Pancreas (tissue), 10 donors: ENCODE measurements around the gene PPDPF. TPM values are rescaled to one million over a fixed set of nuclear protein-coding genes. Genes with fewer than 3 reads are reported as not detected.

Experiments used
- ATAC-seq, 4 donors: fragments of 200-7000 bp; cut with Tn5 transposase; one replicate each; pipeline versions ENCODE4 v1.8.0 to v1.9.1; 2020; ENCODE audit warnings: mild to moderate bottlenecking in 4 of 4, moderate library complexity in 4 of 4
- DNase-seq, 6 donors: peaks; one replicate each; pipeline ENCODE4 v3.0.0-alpha.2; 2020
- FAIRE-seq: peaks from 2 replicates; lab custom pipeline; 2012; peaks lifted over from hg19 to GRCh38; lab: Jason Lieb, UNC
- H3K27ac ChIP-seq, 4 donors: fragments of 200-600 bp; sonication (generic); 1 replicate in 3 of 4; 2 replicates in 1 of 4; pipeline versions ENCODE4 v1.5.0 to v1.8.0; 2020
- H3K27me3 ChIP-seq, 4 donors: fragments of 200-600 bp; one replicate each; pipeline ENCODE4 v1.8.0; 2021
- H3K36me3 ChIP-seq, 3 donors: fragments of 200-600 bp; sonication (generic) in 1 of 3; one replicate each; pipeline versions ENCODE4 v1.5.0 to v1.8.0; 2020 to 2021
- H3K4me1 ChIP-seq, 3 donors: fragments of 200-600 bp; one replicate each; pipeline ENCODE4 v1.8.0; 2021
- H3K4me3 ChIP-seq, 4 donors: fragments of 200-600 bp; sonication (generic) in 2 of 4; one replicate each; pipeline versions ENCODE4 v1.5.0 to v1.8.0; 2020 to 2021
- H3K9me3 ChIP-seq, 4 donors: fragments of 200-600 bp; one replicate each; pipeline ENCODE4 v1.8.0; 2021
- CTCF ChIP-seq, 4 donors: fragments of 200-600 bp; sonication (generic) in 3 of 4; IDR thresholded peaks; one replicate each; pipeline versions ENCODE4 v1.5.0 to v1.8.0; 2021; ENCODE audit warnings: antibody characterized with exemption in 4 of 4
- WGBS, 2 donors: extraction: QIAGEN DNeasy Blood & Tissue Kit; methylation state at CpG; one replicate each; pipeline ENCODE4 v1.1.7; 2013; 5-methylcytosine and 5-hydroxymethylcytosine counted together
- intact Hi-C, 3 donors: fragments of 100-400 bp; cut with DNase I; formaldehyde crosslinking; loops; one replicate each; pipeline versions ENCODE4 v1.11.1 to v1.14.2; 2022
- polyA plus RNA-seq, 2 donors: library from polyadenylated mRNA; stranded (reverse); fragments of 200-250 nt; gene quantifications; one replicate each; pipeline ENCODE4 v1.2.3, GENCODE V29; 2013
- total RNA-seq, 6 donors: library from RNA; stranded (reverse); fragmentation: NEBNext Ultra II Directional in 4 of 6; extraction: Animal tissue kit (Norgen Biotek cat#: 25700) in 4 of 6; gene quantifications; one replicate each; pipeline versions ENCODE4 v1.2.1 to v1.2.4, GENCODE V29; 2021 to 2023
- donor health status: healthy with polysubstance abuse.
- donor health status: DM: no; HTN: no; CAD: no; lungs with moderate emphysema.
- donor health status: DM: no; HTN: no; CAD: no.
- donor health status: control.
- donor health status: control.
- donor health status: Bipolar disorder and iron deficiency.
- donor health status: DM: yes; HTN: yes; CAD: no.
- donor health status: DM: no; HTN: no; CAD: no.
- donor health status: DM: no; HTN: no; CAD: no.
- donor health status: DM: yes; HTN: yes; CAD: no.

The PPDPF gene
- total and polyA plus RNA-seq, 8 donors = 77.7 to 224 (median 155) TPM

DNA sequence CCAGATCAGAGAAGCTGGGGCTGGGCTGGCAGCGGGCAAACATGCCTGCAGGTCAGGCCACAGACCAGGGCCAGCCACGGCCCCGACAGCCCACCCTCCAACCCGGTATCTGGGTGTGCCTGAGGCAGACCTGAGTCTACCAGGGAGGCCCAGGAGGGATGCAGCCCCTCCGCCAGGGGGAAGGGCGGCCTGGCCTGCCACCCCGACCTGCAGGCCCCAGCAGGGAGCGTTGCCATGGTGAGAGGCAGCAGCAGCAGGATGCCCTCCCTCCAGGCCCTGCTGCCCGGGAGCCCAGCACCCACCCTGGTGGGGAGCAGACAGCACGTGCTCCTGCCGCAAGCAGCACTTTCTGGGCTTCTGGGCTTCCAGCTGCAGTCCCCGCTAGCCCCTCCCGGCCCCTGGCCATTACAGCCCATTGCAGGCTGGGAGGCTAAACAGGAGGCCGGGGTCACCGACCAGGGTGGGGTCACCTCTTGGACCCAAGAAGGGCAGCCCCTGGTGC, 17.8 kb upstream of the PPDPF start:
- intact Hi-C loops = no loop called here
- WGBS, 2 donors = 56 to 62% methylated on average over 13 to 15 of the region's 15 CpGs
- FAIRE-seq (no peak), DNase-seq (no peak), ATAC-seq (peak in 2 of 4 donors; percentile 18 to 28)
- Histone ChIP-seq H3K27me3 (no peaks in the 10 kb centered on the region), H3K27ac (no peak overlapping the region), H3K4me3 (no peak overlapping the region), H3K36me3 (no peaks in the 10 kb centered on the region), H3K9me3 (no peaks in the 10 kb centered on the region), H3K4me1 (no peaks in the 10 kb centered on the region)
- TF ChIP-seq CTCF (IDR thresholded peaks at IDR 0.05) = no peak

GRCh38 chr20:63503524-63503923, 17.0 kb upstream of the PPDPF start:
- H3K27me3 ChIP-seq = no peaks in the 10 kb centered on the region
- H3K36me3 ChIP-seq = no peaks in the 10 kb centered on the region
- no peak for FAIRE-seq
- 47% methylated on average over 7 of the region's 7 CpGs for WGBS, 2 donors
- no peak overlapping the region for H3K27ac ChIP-seq
- peak in 1 of 6 donors; percentile 23 for DNase-seq
- H3K4me1 ChIP-seq = no peaks in the 10 kb centered on the region
- ATAC-seq = no peak
- intact Hi-C loops = no loop called here
- no peaks in the 10 kb centered on the region for H3K9me3 ChIP-seq
- H3K4me3 ChIP-seq = no peak overlapping the region
- TF ChIP-seq CTCF (IDR thresholded peaks at IDR 0.05) = no peak

GRCh38 chr20:63504642-63505041, 15.9 kb upstream of the PPDPF start:
- ATAC-seq (no peak), FAIRE-seq (no peak), DNase-seq (no peak)
- Histone ChIP-seq H3K27me3 (no peaks in the 10 kb centered on the region), H3K9me3 (no peaks in the 10 kb centered on the region), H3K36me3 (no peaks in the 10 kb centered on the region), H3K27ac (no peak overlapping the region), H3K4me3 (no peak overlapping the region), H3K4me1 (no peaks in the 10 kb centered on the region)
- TF ChIP-seq CTCF (IDR thresholded peaks at IDR 0.05) = no peak
- 76 to 80% methylated on average over 9 of the region's 9 CpGs for WGBS, 2 donors
- intact Hi-C loops = no loop called here

GRCh38 chr20:63505281-63505680, 15.3 kb upstream of the PPDPF start:
- no peak for ATAC-seq
- Histone ChIP-seq H3K27ac (no peak overlapping the region), H3K4me1 (no peaks in the 10 kb centered on the region), H3K36me3 (no peaks in the 10 kb centered on the region), H3K4me3 (no peak overlapping the region), H3K27me3 (no peaks in the 10 kb centered on the region), H3K9me3 (no peaks in the 10 kb centered on the region)
- intact Hi-C loops = no loop called here
- 74 to 82% methylated on average over 8 of the region's 8 CpGs for WGBS, 2 donors
- no peak for FAIRE-seq
- no peak for TF ChIP-seq CTCF (IDR thresholded peaks at IDR 0.05)
- DNase-seq = no peak

GRCh38 chr20:63505723-63506122, 14.8 kb upstream of the PPDPF start:
- H3K27ac ChIP-seq = no peak overlapping the region
- ATAC-seq (no peak), DNase-seq (peak in 2 of 6 donors; percentile 16 to 36), FAIRE-seq (no peak)
- 81 to 84% methylated on average over 12 of the region's 12 CpGs for WGBS, 2 donors
- no peak overlapping the region for H3K4me3 ChIP-seq
- intact Hi-C loops = no loop called here
- H3K9me3 ChIP-seq = no peaks in the 10 kb centered on the region
- no peaks in the 10 kb centered on the region for H3K4me1 ChIP-seq
- H3K36me3 ChIP-seq = no peaks in the 10 kb centered on the region
- TF ChIP-seq CTCF (IDR thresholded peaks at IDR 0.05) = no peak
- H3K27me3 ChIP-seq = no peaks in the 10 kb centered on the region
